ENCODE measurements around the gene RAB3IL1.

Gene RAB3IL1

DNA sequence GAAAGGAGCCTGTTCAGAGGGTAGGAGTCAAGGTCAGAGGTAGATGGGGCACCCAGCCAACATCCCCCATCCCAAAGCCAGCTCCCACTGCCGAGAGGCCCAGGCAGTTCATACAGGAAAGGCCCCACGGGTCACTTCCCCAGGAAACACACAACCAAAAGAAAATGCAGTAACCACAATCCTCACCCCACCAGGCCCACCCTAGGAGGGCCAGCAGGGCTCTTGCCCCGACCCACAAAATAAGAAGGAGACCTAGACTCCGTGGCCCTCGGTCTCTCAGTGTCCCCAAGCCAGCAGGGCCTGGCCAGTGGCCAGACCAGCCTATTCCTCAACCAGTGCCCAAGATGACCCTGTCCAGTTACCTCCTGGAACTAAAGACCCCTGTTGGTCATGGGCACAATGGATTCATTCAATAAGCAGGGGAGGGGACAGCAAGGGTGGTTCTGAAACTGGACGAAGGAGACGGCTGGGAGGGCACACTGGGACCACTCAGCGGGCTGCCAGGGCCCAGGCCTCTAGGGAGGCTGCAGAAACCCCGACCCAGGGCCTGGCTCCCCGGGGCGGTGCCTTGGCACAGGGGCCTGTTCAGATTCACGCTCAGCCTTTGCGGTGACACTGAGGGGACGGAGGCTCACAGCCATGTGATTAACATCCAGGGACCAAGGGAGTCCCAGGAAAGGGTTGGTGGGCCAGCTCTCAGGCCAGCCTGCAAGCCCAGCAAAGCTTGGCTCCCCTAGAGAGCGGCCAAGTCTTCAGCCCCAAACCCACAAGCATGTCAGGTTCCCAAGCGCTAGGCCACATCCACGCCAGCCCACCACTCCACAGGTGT, 5.5 kb downstream of the RAB3IL1 start:
- Histone ChIP-seq H3K27me3 (ENCODE audit: insufficient read depth, poor library complexity, severe bottlenecking) (peaks cover 11% of the 10 kb centered on the region), H3K27ac (replicated peaks) (no peak overlapping the region), H3K4me3 (replicated peaks; ENCODE audit: insufficient read depth, low read length) (no peak overlapping the region)
- TF ChIP-seq SPI1 (IDR thresholded peaks at IDR 0.05; ENCODE audit: borderline replicate concordance, low read depth): no peak
- TF ChIP-seq POLR2AphosphoS5 (IDR thresholded peaks at IDR 0.05; ENCODE audit: low read depth): no peak
- TF ChIP-seq, protein P1, sequence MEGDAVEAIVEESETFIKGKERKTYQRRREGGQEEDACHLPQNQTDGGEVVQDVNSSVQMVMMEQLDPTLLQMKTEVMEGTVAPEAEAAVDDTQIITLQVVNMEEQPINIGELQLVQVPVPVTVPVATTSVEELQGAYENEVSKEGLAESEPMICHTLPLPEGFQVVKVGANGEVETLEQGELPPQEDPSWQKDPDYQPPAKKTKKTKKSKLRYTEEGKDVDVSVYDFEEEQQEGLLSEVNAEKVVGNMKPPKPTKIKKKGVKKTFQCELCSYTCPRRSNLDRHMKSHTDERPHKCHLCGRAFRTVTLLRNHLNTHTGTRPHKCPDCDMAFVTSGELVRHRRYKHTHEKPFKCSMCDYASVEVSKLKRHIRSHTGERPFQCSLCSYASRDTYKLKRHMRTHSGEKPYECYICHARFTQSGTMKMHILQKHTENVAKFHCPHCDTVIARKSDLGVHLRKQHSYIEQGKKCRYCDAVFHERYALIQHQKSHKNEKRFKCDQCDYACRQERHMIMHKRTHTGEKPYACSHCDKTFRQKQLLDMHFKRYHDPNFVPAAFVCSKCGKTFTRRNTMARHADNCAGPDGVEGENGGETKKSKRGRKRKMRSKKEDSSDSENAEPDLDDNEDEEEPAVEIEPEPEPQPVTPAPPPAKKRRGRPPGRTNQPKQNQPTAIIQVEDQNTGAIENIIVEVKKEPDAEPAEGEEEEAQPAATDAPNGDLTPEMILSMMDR (IDR thresholded peaks at IDR 0.05; ENCODE audit: insufficient read depth, low read length): no peak
- TF ChIP-seq, protein P2, sequence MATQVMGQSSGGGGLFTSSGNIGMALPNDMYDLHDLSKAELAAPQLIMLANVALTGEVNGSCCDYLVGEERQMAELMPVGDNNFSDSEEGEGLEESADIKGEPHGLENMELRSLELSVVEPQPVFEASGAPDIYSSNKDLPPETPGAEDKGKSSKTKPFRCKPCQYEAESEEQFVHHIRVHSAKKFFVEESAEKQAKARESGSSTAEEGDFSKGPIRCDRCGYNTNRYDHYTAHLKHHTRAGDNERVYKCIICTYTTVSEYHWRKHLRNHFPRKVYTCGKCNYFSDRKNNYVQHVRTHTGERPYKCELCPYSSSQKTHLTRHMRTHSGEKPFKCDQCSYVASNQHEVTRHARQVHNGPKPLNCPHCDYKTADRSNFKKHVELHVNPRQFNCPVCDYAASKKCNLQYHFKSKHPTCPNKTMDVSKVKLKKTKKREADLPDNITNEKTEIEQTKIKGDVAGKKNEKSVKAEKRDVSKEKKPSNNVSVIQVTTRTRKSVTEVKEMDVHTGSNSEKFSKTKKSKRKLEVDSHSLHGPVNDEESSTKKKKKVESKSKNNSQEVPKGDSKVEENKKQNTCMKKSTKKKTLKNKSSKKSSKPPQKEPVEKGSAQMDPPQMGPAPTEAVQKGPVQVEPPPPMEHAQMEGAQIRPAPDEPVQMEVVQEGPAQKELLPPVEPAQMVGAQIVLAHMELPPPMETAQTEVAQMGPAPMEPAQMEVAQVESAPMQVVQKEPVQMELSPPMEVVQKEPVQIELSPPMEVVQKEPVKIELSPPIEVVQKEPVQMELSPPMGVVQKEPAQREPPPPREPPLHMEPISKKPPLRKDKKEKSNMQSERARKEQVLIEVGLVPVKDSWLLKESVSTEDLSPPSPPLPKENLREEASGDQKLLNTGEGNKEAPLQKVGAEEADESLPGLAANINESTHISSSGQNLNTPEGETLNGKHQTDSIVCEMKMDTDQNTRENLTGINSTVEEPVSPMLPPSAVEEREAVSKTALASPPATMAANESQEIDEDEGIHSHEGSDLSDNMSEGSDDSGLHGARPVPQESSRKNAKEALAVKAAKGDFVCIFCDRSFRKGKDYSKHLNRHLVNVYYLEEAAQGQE (IDR thresholded peaks at IDR 0.05; ENCODE audit: insufficient replicate concordance, low read depth): no peak
- TF ChIP-seq GABPA (IDR thresholded peaks at IDR 0.05; ENCODE audit: low read depth): no peak
- peak in 1 of 2 experiments; percentile 18 for DNase-seq (ENCODE audit: low read depth in 1 of 2, low spot score in 1 of 2)

DNA sequence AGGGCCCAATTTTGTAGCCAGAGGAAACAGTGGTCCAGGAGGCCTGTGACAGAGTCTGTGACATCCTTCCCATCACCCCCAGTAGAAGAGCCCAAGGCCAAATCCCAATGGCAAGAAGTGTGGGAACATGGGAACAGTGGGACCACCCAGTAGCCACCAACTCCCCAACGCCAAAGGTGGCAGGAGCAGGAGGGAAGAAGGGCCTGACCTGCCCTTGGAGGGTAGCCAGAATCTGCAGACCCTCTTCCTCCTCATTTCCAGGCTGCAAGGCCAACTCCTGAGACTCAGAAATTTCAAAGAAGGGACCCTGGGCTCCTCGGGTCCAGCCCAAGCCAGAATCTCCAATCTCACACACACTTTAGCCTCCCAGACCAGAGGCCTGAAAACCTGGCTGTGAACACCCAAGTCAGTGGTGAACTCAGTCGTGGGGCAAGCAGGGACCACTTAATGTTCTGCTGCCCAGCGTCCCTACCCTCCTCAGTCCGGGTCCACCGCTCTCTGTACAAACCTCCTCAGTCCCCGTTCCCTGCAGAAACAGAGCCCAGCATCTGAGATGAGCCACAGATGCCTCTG, 6.2 kb downstream of the RAB3IL1 start:
- H3K4me3 ChIP-seq (replicated peaks; ENCODE audit: insufficient read depth, low read length): no peak overlapping the region
- H3K27me3 ChIP-seq (ENCODE audit: insufficient read depth, poor library complexity, severe bottlenecking): peaks cover 4% of the 10 kb centered on the region
- no peak for DNase-seq (ENCODE audit: low read depth in 1 of 2, low spot score in 1 of 2)
- TF ChIP-seq, protein P2 (IDR thresholded peaks at IDR 0.05; ENCODE audit: insufficient replicate concordance, low read depth): no peak
- TF ChIP-seq, protein P1 (IDR thresholded peaks at IDR 0.05; ENCODE audit: insufficient read depth, low read length): no peak
- TF ChIP-seq SPI1 (IDR thresholded peaks at IDR 0.05; ENCODE audit: borderline replicate concordance, low read depth) (no peak), GABPA (IDR thresholded peaks at IDR 0.05; ENCODE audit: low read depth) (no peak), POLR2AphosphoS5 (IDR thresholded peaks at IDR 0.05; ENCODE audit: low read depth) (no peak)
- H3K27ac ChIP-seq (replicated peaks): no peak overlapping the region

DNA sequence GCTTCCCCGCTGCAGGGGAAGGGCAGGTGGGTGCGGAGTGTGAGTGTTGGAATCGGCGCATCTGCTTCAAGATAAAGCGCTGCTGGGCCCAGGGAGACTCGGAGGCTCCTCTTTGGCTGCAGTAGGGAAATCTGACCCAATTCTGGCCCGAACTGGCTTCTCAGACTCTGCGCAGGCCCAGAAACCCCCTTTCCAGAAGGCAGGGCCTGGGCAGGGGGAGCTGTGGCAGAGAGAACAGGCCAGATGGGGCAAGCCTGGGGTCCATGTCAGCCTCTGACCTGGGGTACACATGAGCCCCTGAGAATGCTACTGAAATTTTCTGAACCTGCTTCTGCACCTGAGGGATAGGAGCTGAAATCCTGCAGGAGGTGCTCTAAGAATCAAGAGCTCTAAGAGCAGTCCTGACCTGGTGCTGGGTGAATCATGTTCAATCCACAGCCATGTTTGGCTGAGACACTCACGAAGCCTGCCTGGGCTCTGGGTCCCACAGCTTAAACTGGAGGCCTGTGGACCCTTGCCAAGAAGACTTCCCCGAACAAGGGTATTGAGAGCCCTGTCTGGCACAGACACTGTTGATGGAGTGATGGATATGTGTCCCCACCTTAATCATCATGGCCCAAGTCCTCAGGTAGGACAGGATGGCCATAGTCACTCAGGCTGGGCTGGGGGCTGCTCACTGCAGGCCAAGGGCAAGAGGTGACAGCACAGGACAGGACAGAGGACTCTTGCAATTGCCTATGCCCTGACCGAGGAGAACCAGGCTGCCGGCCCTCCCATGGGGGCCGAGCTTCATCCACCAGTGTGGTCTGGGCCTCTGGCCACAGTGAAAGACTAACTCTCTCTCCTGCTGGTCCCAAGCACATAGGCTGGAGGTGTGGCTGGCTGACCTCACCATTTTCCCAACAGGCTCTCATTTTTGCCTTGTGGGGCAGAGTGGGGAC, 6.9 kb downstream of the RAB3IL1 start:
- Histone ChIP-seq H3K27me3 (ENCODE audit: insufficient read depth, poor library complexity, severe bottlenecking) (peaks cover 2% of the 10 kb centered on the region), H3K4me3 (replicated peaks; ENCODE audit: insufficient read depth, low read length) (no peak overlapping the region), H3K27ac (replicated peaks) (no peak overlapping the region)
- TF ChIP-seq GABPA (IDR thresholded peaks at IDR 0.05; ENCODE audit: low read depth): no peak
- no peak for TF ChIP-seq POLR2AphosphoS5 (IDR thresholded peaks at IDR 0.05; ENCODE audit: low read depth)
- TF ChIP-seq, protein P2 (IDR thresholded peaks at IDR 0.05; ENCODE audit: insufficient replicate concordance, low read depth): no peak
- TF ChIP-seq, protein P1 (IDR thresholded peaks at IDR 0.05; ENCODE audit: insufficient read depth, low read length): no peak
- no peak for TF ChIP-seq SPI1 (IDR thresholded peaks at IDR 0.05; ENCODE audit: borderline replicate concordance, low read depth)
- DNase-seq (ENCODE audit: low read depth in 1 of 2, low spot score in 1 of 2): no peak

All from HL-60 (cell line).